ENCODE data around the gene STRC. TPM values are rescaled to one million over a fixed set of nuclear protein-coding genes. Genes with fewer than 3 reads are reported as not detected.
"Not testable (repeated sequence)": the region's sequence is repeated elsewhere in the genome, so short reads cannot be mapped to it uniquely, and the experiment has no call there.

Gene STRC
- polyA plus RNA-seq, 1 donor = 10.9 TPM

GRCh38 chr15:43622068-43622799, 3.6 kb upstream of the STRC start:
- DNase-seq; H3K36me3 ChIP-seq (ENCODE audit: control insufficient read depth, insufficient read depth, low read length); H3K27me3 ChIP-seq (ENCODE audit: control insufficient read depth, insufficient read depth, low read length); H3K27ac ChIP-seq (ENCODE audit: low read length); H3K9me3 ChIP-seq (ENCODE audit: control insufficient read depth, low read depth, low read length); H3K4me3 ChIP-seq (ENCODE audit: low read length); H3K4me1 ChIP-seq (ENCODE audit: control insufficient read depth, insufficient read depth, low read length): not testable (repeated sequence)
- WGBS (ENCODE audit: insufficient coverage, low lambda C conversion rate) = no CpG with 5 or more reads among the region's 7 CpGs

DNA sequence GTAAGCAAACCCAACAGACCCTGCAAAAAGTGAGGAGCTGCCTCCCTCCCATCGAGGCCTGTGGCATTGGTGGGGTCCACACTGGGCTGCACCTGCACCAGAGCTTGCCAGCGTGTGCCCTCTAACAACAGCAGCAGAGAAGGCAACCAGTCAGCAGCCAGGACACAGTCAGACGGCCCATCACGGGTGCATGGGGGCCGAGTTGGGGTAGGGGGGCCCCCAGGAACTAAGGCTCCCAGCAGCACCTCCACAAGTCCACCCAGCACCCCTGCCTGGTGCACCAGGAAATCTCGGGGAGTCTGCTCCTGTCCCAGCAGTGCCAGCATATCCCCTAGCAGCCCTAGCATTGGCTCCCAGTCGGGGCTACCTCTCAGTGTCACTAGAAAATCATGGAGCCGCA, 850 bp downstream of the STRC start:
- H3K27ac ChIP-seq (ENCODE audit: low read length); H3K4me3 ChIP-seq (ENCODE audit: low read length); H3K9me3 ChIP-seq (ENCODE audit: control insufficient read depth, low read depth, low read length); H3K36me3 ChIP-seq (ENCODE audit: control insufficient read depth, insufficient read depth, low read length); H3K4me1 ChIP-seq (ENCODE audit: control insufficient read depth, insufficient read depth, low read length); DNase-seq; H3K27me3 ChIP-seq (ENCODE audit: control insufficient read depth, insufficient read depth, low read length): not testable (repeated sequence)
- WGBS (ENCODE audit: insufficient coverage, low lambda C conversion rate) = no CpG with 5 or more reads among the region's 8 CpGs

GRCh38 chr15:43602233-43602632, 16.4 kb downstream of the STRC start:
- H3K9me3 ChIP-seq (ENCODE audit: control insufficient read depth, low read depth, low read length); H3K4me3 ChIP-seq (ENCODE audit: low read length); H3K4me1 ChIP-seq (ENCODE audit: control insufficient read depth, insufficient read depth, low read length); H3K27ac ChIP-seq (ENCODE audit: low read length); H3K27me3 ChIP-seq (ENCODE audit: control insufficient read depth, insufficient read depth, low read length); H3K36me3 ChIP-seq (ENCODE audit: control insufficient read depth, insufficient read depth, low read length); DNase-seq: not testable (repeated sequence)
- no CpG with 5 or more reads among the region's 6 CpGs for WGBS (ENCODE audit: insufficient coverage, low lambda C conversion rate)

GRCh38 chr15:43600200-43600599, 18.4 kb downstream of the STRC start:
- H3K36me3 ChIP-seq (ENCODE audit: control insufficient read depth, insufficient read depth, low read length); H3K9me3 ChIP-seq (ENCODE audit: control insufficient read depth, low read depth, low read length); DNase-seq; H3K27ac ChIP-seq (ENCODE audit: low read length); H3K27me3 ChIP-seq (ENCODE audit: control insufficient read depth, insufficient read depth, low read length); H3K4me1 ChIP-seq (ENCODE audit: control insufficient read depth, insufficient read depth, low read length); H3K4me3 ChIP-seq (ENCODE audit: low read length): not testable (repeated sequence)
- WGBS (ENCODE audit: insufficient coverage, low lambda C conversion rate) = no CpG with 5 or more reads among the region's 2 CpGs

DNA sequence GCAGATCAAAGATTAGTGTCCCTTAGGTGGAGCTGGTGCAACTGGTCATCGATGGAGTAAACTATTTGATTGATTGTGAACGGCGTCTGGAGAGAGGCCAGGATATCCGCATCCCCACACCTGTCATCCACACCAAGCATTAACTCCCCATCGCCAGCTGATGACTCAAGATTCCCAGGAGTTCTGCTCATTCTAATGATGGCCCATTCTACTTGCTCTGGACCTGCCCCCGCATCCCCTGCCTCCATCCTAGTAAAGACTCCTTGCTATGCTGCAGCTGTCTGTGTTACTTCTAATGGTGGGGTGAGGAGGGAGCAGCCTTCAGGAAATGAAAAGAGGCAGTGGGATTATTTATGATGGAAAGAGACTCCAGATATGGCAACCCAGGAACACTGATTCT, 19.5 kb downstream of the STRC start:
- H3K4me1 ChIP-seq (ENCODE audit: control insufficient read depth, insufficient read depth, low read length); H3K27me3 ChIP-seq (ENCODE audit: control insufficient read depth, insufficient read depth, low read length); DNase-seq; H3K27ac ChIP-seq (ENCODE audit: low read length); H3K4me3 ChIP-seq (ENCODE audit: low read length); H3K36me3 ChIP-seq (ENCODE audit: control insufficient read depth, insufficient read depth, low read length); H3K9me3 ChIP-seq (ENCODE audit: control insufficient read depth, low read depth, low read length): not testable (repeated sequence)
- no CpG with 5 or more reads among the region's 6 CpGs for WGBS (ENCODE audit: insufficient coverage, low lambda C conversion rate)

- not testable (repeated sequence) for H3K27me3 ChIP-seq (ENCODE audit: control insufficient read depth, insufficient read depth, low read length); H3K4me3 ChIP-seq (ENCODE audit: low read length); H3K36me3 ChIP-seq (ENCODE audit: control insufficient read depth, insufficient read depth, low read length); H3K9me3 ChIP-seq (ENCODE audit: control insufficient read depth, low read depth, low read length); DNase-seq; H3K27ac ChIP-seq (ENCODE audit: low read length); H3K4me1 ChIP-seq (ENCODE audit: control insufficient read depth, insufficient read depth, low read length)
- no CpG with 5 or more reads among the region's 43 CpGs for WGBS (ENCODE audit: insufficient coverage, low lambda C conversion rate)
These were observed 25.0 kb downstream of the STRC start, which contains the start of gene CKMT1B for GRCh38 chr15:43593328-43594190. Gene CKMT1B (plus strand): TSS chr15:43594027. CDS start chr15:43594219, 192 bp downstream.

DNA sequence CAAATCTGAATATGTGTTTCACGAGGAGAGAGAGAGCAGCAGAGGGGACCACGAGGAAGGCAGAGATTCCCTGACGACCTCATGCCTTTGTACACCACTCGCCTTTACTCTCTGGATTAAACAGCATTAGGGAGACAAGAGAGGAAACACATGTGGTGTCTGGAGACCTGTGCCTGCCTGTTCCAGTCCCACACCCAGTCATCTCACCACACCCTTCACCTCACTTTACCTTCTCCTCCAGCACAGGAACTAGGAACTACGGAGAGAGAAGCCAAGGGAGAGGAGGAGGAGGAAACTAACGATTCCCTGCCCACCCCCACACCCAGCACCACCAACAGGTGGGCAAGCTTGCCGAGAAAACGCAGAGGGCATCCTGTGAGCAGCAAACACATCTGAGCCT, 25.8 kb downstream of the STRC start:
- WGBS (ENCODE audit: insufficient coverage, low lambda C conversion rate) = no CpG with 5 or more reads among the region's 8 CpGs
- H3K4me3 ChIP-seq (ENCODE audit: low read length); H3K27ac ChIP-seq (ENCODE audit: low read length); H3K4me1 ChIP-seq (ENCODE audit: control insufficient read depth, insufficient read depth, low read length); DNase-seq; H3K36me3 ChIP-seq (ENCODE audit: control insufficient read depth, insufficient read depth, low read length); H3K9me3 ChIP-seq (ENCODE audit: control insufficient read depth, low read depth, low read length); H3K27me3 ChIP-seq (ENCODE audit: control insufficient read depth, insufficient read depth, low read length): not testable (repeated sequence)

DNA sequence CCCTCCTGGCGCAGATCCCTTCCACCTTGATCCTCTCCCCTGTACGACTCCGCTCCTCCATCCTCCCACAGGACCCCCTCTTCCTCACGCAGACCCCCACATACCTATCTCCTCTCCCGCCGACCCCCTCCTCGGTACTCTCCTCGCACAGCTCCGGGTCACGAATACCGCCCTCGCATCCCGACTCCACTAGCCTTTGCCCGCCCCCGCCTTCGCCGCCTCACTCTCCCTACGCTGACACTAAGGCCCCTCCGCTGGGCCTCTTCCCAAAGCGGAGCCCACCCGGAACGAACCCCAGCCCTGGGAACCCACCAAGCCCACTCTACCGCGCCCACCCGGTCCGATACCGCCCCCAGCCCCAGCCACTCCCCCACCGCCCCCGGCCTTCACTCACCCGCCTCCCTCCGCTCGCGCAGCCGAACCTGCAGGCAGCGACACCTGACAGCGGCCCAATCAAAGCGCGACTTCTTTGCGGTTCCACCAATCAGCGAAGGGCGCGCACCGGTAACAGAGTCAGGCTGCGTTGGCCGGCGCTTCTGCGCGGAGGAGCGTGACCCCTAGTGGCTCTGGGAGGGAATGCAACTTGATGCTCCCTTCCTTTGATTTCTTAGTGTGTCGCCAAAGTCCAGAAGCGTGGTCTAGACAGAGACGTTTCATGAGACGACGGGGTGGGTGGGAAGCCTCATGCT, 28.7 kb downstream of the STRC start, which contains the start of gene PPIP5K1:
TSS of gene PPIP5K1 (minus strand) at position 431 of the 689 bp plus-strand sequence. CDS start 5,704 bp downstream, outside the sequence.
- H3K27me3 ChIP-seq (ENCODE audit: control insufficient read depth, insufficient read depth, low read length); H3K27ac ChIP-seq (ENCODE audit: low read length); H3K4me1 ChIP-seq (ENCODE audit: control insufficient read depth, insufficient read depth, low read length); H3K4me3 ChIP-seq (ENCODE audit: low read length); H3K9me3 ChIP-seq (ENCODE audit: control insufficient read depth, low read depth, low read length); DNase-seq; H3K36me3 ChIP-seq (ENCODE audit: control insufficient read depth, insufficient read depth, low read length): not testable (repeated sequence)
- WGBS (ENCODE audit: insufficient coverage, low lambda C conversion rate) = no CpG with 5 or more reads among the region's 54 CpGs

DNA sequence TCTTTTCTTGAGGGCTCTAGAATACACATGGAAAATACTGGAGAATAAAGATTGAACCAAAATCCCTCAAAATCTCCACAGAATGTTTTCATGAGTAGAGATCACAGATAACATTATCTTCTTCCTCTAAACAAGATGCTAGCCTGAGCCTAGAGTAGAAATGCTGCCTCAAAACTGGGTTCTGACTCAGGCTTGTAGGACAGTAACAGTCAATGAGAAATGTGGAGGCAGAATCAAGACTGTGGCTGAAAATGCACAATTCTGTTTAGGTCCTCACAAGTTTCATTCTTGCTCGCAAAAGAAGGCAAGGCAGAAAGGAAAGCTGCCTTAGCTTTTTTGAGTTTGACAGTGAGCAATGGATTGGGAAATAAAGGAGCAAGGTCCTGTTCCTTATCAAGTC, 44.0 kb downstream of the STRC start:
- not testable (repeated sequence) for H3K36me3 ChIP-seq (ENCODE audit: control insufficient read depth, insufficient read depth, low read length); DNase-seq
- no CpG with 5 or more reads among the region's 1 CpG for WGBS (ENCODE audit: insufficient coverage, low lambda C conversion rate)

DNA sequence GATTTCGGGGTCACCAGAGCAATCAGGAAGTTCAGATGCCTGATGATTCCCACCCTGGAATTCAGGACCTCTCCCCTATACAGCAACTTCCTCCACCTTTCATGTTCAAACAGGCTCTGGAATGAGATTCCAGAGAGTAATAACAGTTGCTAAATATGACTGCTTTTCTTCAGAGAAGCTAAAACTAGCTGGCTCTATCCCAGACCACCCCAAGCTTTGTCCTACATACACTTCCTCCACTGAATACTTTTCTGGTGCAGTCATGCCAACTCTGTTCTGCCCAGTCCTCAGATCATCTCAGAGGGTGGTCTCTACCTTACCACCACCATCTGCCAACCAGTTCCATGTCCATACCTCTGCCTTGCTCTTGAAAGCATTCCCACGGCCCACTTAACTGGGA, 52.0 kb downstream of the STRC start:
- not testable (repeated sequence) for H3K36me3 ChIP-seq (ENCODE audit: control insufficient read depth, insufficient read depth, low read length); H3K27ac ChIP-seq (ENCODE audit: low read length); DNase-seq; H3K4me1 ChIP-seq (ENCODE audit: control insufficient read depth, insufficient read depth, low read length); H3K9me3 ChIP-seq (ENCODE audit: control insufficient read depth, low read depth, low read length); H3K27me3 ChIP-seq (ENCODE audit: control insufficient read depth, insufficient read depth, low read length); H3K4me3 ChIP-seq (ENCODE audit: low read length)
- no CpG with 5 or more reads among the region's 2 CpGs for WGBS (ENCODE audit: insufficient coverage, low lambda C conversion rate)

More for the DNA sequence above, 44.0 kb downstream of the STRC start:
- H3K4me3 ChIP-seq (ENCODE audit: low read length); H3K27ac ChIP-seq (ENCODE audit: low read length); H3K4me1 ChIP-seq (ENCODE audit: control insufficient read depth, insufficient read depth, low read length); H3K27me3 ChIP-seq (ENCODE audit: control insufficient read depth, insufficient read depth, low read length); H3K9me3 ChIP-seq (ENCODE audit: control insufficient read depth, low read depth, low read length): not testable (repeated sequence)
